GM19467 (cell line): Measurements from ENCODE around the gene NRN1.
"Not testable (repeated sequence)": the region's sequence is repeated elsewhere in the genome, so short reads cannot be mapped to it uniquely, and the experiment has no call there.

ENCODE experiments used
- ATAC-seq: cut with Tn5 transposase; IDR thresholded peaks from one replicate; pipeline ENCODE4 v1.9.1; 2021; ENCODE audit warnings: mild to moderate bottlenecking, moderate library complexity; ENCODE audit not compliant: unreplicated experiment

NRN1 gene

GRCh38 chr6:5984150-5985089 is 22.3 kb downstream of the NRN1 start:
- ATAC-seq: no peak

GRCh38 chr6:5981126-5982026 is 25.3 kb downstream of the NRN1 start:
- no peak for ATAC-seq

GRCh38 chr6:5979650-5980420 is 26.9 kb downstream of the NRN1 start:
- ATAC-seq: no peak

GRCh38 chr6:5976811-5977210 is 29.9 kb downstream of the NRN1 start:
- ATAC-seq: no peak

GRCh38 chr6:5968817-5969734 is 37.6 kb downstream of the NRN1 start:
- no peak for ATAC-seq

- ATAC-seq: not testable (repeated sequence)
Measured at GRCh38 chr6:5968036-5968435, 38.7 kb downstream of the NRN1 start.

- ATAC-seq: no peak
Measured at GRCh38 chr6:5967594-5967993, 39.1 kb downstream of the NRN1 start.

- no peak for ATAC-seq
Measured at GRCh38 chr6:5962794-5963193, 43.9 kb downstream of the NRN1 start.

- no peak for ATAC-seq
Measured at GRCh38 chr6:5961836-5962235, 44.9 kb downstream of the NRN1 start.

- ATAC-seq: no peak
Measured at GRCh38 chr6:5960456-5960855, 46.3 kb downstream of the NRN1 start.

- no peak for ATAC-seq
Measured at GRCh38 chr6:5958921-5959320, 47.8 kb downstream of the NRN1 start.

GRCh38 chr6:5956939-5957338 is 49.8 kb downstream of the NRN1 start:
- no peak for ATAC-seq

GRCh38 chr6:5950361-5950785 is 56.4 kb downstream of the NRN1 start:
- ATAC-seq: no peak
